HCT116 (cell line): ENCODE data around the gene FBP1. TPM values are rescaled to one million over a fixed set of nuclear protein-coding genes. Genes with fewer than 3 reads are reported as not detected.

ENCODE experiments used
- ATAC-seq: fragments of 200-7000 bp; cut with Tn5 transposase; 2 replicates; pipeline ENCODE4 v1.9.1; 2020; ENCODE audit warnings: mild to moderate bottlenecking, moderate library complexity
- BruUV-seq: library from RNA; stranded (reverse); fragments of 400-500 nt; replicated peaks from 2 replicates; lab custom pipeline; 2021; lab: Mats Ljungman, UMichigan
- CTCF ChIA-PET: fragments of 300-600 bp; sonication (Branson Sonifier 250); formaldehyde crosslinking; loops from one replicate; lab custom pipeline; 2021; ENCODE audit warnings: antibody characterized with exemption; lab: Charles Lee
- POLR2A ChIA-PET: fragments of 300-600, 350-600 bp; sonication (Branson Sonifier 250); formaldehyde crosslinking; loops from one replicate; lab custom pipeline; 2021; ENCODE audit warnings: antibody characterized with exemption; lab: Charles Lee
- RAD21 ChIA-PET, 2 experiments: fragments of 300-600 bp; sonication (Branson Sonifier 250); formaldehyde crosslinking; loops; one replicate each; lab custom pipeline; 2023; ENCODE audit warnings: low total read pairs in 2 of 2; ENCODE audit not compliant: uncharacterized antibody in 2 of 2, unreplicated experiment in 2 of 2, low non-redundant PET in 1 of 2; lab: Charles Lee
- DNase-seq: peaks from one replicate; pipeline ENCODE4 v3.0.0-alpha.2; 2010; ENCODE audit warnings: low read depth, low spot score
- H2AFZ ChIP-seq: fragments of 200-600 bp; shearing (Covaris generic), sonication (generic); 2 replicates; pipeline ENCODE4 v1.6.1; 2017; ENCODE audit warnings: low read depth, mixed run types, mixed read lengths, antibody characterized with exemption, low read length; ENCODE audit not compliant: poor library complexity, severe bottlenecking
- H3K27ac ChIP-seq: 2 replicates; pipeline ENCODE4 v1.5.1; 2012; ENCODE audit warnings: low read depth, low read length
- H3K27me3 ChIP-seq: fragments of 200-600 bp; sonication (generic); 2 replicates; pipeline ENCODE4 v1.6.1; 2016; ENCODE audit warnings: mixed run types, low read length, mixed read lengths; ENCODE audit not compliant: insufficient read depth
- H3K36me3 ChIP-seq, 2 experiments: fragments of 200-500 bp in 1 of 2; fragments of 200-600 bp in 1 of 2; sonication (Bioruptor generic) in 1 of 2; sonication (generic) in 1 of 2; 2 replicates each; pipeline versions ENCODE4 v1.5.1 to v1.6.1; 2014 to 2016; ENCODE audit warnings: low read length in 2 of 2, inconsistent platforms in 1 of 2, mixed read lengths in 1 of 2, mixed run types in 1 of 2; ENCODE audit not compliant: insufficient read depth in 2 of 2, control insufficient read depth in 1 of 2
- H3K4me1 ChIP-seq, 2 experiments: fragments of 200-600 bp in 1 of 2; sonication (generic) in 1 of 2; 2 replicates each; pipeline versions ENCODE4 v1.5.1 to v1.6.1; 2012 to 2017; ENCODE audit warnings: low read length in 2 of 2, inconsistent platforms in 1 of 2, mild to moderate bottlenecking in 1 of 2, mixed read lengths in 1 of 2, mixed run types in 1 of 2, moderate library complexity in 1 of 2; ENCODE audit not compliant: insufficient read depth in 2 of 2, control insufficient read depth in 1 of 2
- H3K4me2 ChIP-seq: fragments of 200-600 bp; sonication (generic); 2 replicates; pipeline ENCODE4 v1.6.1; 2017; ENCODE audit warnings: mixed run types, low read length, mixed read lengths
- H3K4me3 ChIP-seq, 2 experiments: fragments of 200-600 bp in 1 of 2; sonication (generic) in 1 of 2; replicated peaks in 1 of 2; 2 replicates each; pipeline ENCODE4 v1.5.1; 2011 to 2016; ENCODE audit warnings: low read length in 2 of 2, control low read depth in 1 of 2, low read depth in 1 of 2, mild to moderate bottlenecking in 1 of 2, mixed read lengths in 1 of 2, mixed run types in 1 of 2
- H3K79me2 ChIP-seq: fragments of 200-600 bp; sonication (generic); 2 replicates; pipeline ENCODE4 v1.6.1; 2017; ENCODE audit warnings: mild to moderate bottlenecking, mixed run types, low read length, moderate library complexity, mixed read lengths; ENCODE audit not compliant: insufficient read depth
- H3K9ac ChIP-seq: fragments of 200-600 bp; sonication (generic); 2 replicates; pipeline ENCODE4 v1.6.1; 2016; ENCODE audit warnings: low read length, mixed read lengths
- H3K9me2 ChIP-seq: fragments of 200-600 bp; sonication (generic), shearing (Covaris generic); 2 replicates; pipeline ENCODE4 v1.6.1; 2017; ENCODE audit warnings: mixed run types, mild to moderate bottlenecking, moderate library complexity; ENCODE audit not compliant: insufficient read depth
- H3K9me3 ChIP-seq, 2 experiments: fragments of 200-500 bp in 1 of 2; fragments of 200-600 bp in 1 of 2; sonication (Bioruptor generic) in 1 of 2; sonication (generic) in 1 of 2; 2 replicates each; pipeline ENCODE4 v1.6.1; 2014 to 2017; ENCODE audit warnings: low read length in 2 of 2, mixed read lengths in 2 of 2, inconsistent platforms in 1 of 2, low read depth in 1 of 2, mild to moderate bottlenecking in 1 of 2, mixed run types in 1 of 2, moderate library complexity in 1 of 2; ENCODE audit not compliant: control insufficient read depth in 1 of 2, insufficient read depth in 1 of 2
- H4K20me1 ChIP-seq: fragments of 200-600 bp; sonication (generic), shearing (Covaris generic); 2 replicates; pipeline ENCODE4 v1.6.1; 2017; ENCODE audit warnings: mixed run types, mild to moderate bottlenecking, moderate library complexity; ENCODE audit not compliant: insufficient read depth
- CBX3 ChIP-seq: IDR thresholded peaks from 2 replicates; pipeline ENCODE4 v1.6.1; 2012; ENCODE audit warnings: low read depth
- CEBPB ChIP-seq: IDR thresholded peaks from 2 replicates; pipeline ENCODE4 v1.6.1; 2012; ENCODE audit warnings: low read depth
- EGR1 ChIP-seq: IDR thresholded peaks from 2 replicates; pipeline ENCODE4 v1.6.1; 2012; ENCODE audit warnings: low read depth
- ELF1 ChIP-seq: IDR thresholded peaks from 2 replicates; pipeline ENCODE4 v1.6.1; 2012; ENCODE audit warnings: low read depth, borderline replicate concordance
- EZH2 ChIP-seq: fragments of 200-600 bp; sonication (generic); IDR thresholded peaks from 2 replicates; pipeline ENCODE4 v1.6.1; 2017; ENCODE audit warnings: antibody characterized with exemption, mixed run types
- EZH2phosphoT487 ChIP-seq: fragments of 200-600 bp; IDR thresholded peaks from 2 replicates; pipeline ENCODE4 v1.6.1; 2018; ENCODE audit warnings: antibody characterized with exemption, borderline replicate concordance
- FOSL1 ChIP-seq: IDR thresholded peaks from 2 replicates; pipeline ENCODE4 v1.6.1; 2012; ENCODE audit warnings: low read depth
- JUND ChIP-seq: IDR thresholded peaks from 2 replicates; pipeline ENCODE4 v1.6.1; 2012
- POLR2AphosphoS5 ChIP-seq: IDR thresholded peaks from 2 replicates; pipeline ENCODE4 v1.6.1; 2011; ENCODE audit warnings: mild to moderate bottlenecking, low read depth, low read length, moderate library complexity
- RAD21 ChIP-seq: IDR thresholded peaks from 2 replicates; pipeline ENCODE4 v1.6.1; 2012; ENCODE audit warnings: low read depth, mild to moderate bottlenecking
- REST ChIP-seq: IDR thresholded peaks from 2 replicates; pipeline ENCODE4 v1.6.1; 2012; ENCODE audit warnings: low read depth
- SIN3A ChIP-seq: IDR thresholded peaks from 2 replicates; pipeline ENCODE4 v1.6.1; 2012; ENCODE audit warnings: low read depth
- TCF7L2 ChIP-seq: IDR thresholded peaks from 2 replicates; pipeline ENCODE4 v1.7.0; 2011; ENCODE audit warnings: borderline replicate concordance, inconsistent platforms; ENCODE audit not compliant: insufficient read depth, insufficient read length; ENCODE audit errors: extremely low read depth
- YY1 ChIP-seq: IDR thresholded peaks from 2 replicates; pipeline ENCODE4 v1.6.1; 2011; ENCODE audit warnings: low read length, low read depth, moderate library complexity, mild to moderate bottlenecking; ENCODE audit not compliant: insufficient replicate concordance; ENCODE audit errors: extremely low read depth
- ZFX ChIP-seq: fragments of 450-650 bp; IDR thresholded peaks from 2 replicates; pipeline ENCODE4 v1.6.1; 2017
- ZNF274 ChIP-seq: fragments of 200-500 bp; sonication (Bioruptor generic); IDR thresholded peaks from 2 replicates; pipeline ENCODE4 v1.6.1; 2014; ENCODE audit warnings: mild to moderate bottlenecking, low read depth, low read length, inconsistent platforms
- intact Hi-C: fragments of 100-400 bp; cut with micrococcal nuclease; formaldehyde crosslinking; loops from 2 replicates; pipeline ENCODE4 v1.10.0; 2022
- total RNA-seq: library from RNA; stranded (reverse); gene quantifications from one replicate; pipeline ENCODE4 v1.2.1, GENCODE V29; 2021; ENCODE audit not compliant: unreplicated experiment
- TF ChIP-seq, protein P1 (sequence below): IDR thresholded peaks from 2 replicates; pipeline ENCODE4 v1.6.1; 2012
- TF ChIP-seq, protein P2 (sequence below), 3 experiments: fragments of 200-600 bp in 1 of 3; sonication (generic) in 1 of 3; IDR thresholded peaks in 2 of 3; conservative IDR thresholded peaks in 1 of 3; 2 replicates each; pipeline ENCODE4 v1.5.1; 2012 to 2017; ENCODE audit warnings: low read depth in 2 of 3, low read length in 2 of 3, antibody characterized with exemption in 1 of 3, borderline replicate concordance in 1 of 3, control low read depth in 1 of 3, mild to moderate bottlenecking in 1 of 3, mixed read lengths in 1 of 3, mixed run types in 1 of 3, moderate library complexity in 1 of 3; ENCODE audit not compliant: insufficient read depth in 1 of 3

Gene FBP1
- total RNA-seq, 1 experiment from 2014 or later: 0.42 TPM

GRCh38 chr9:94668928-94669729 is 29.8 kb upstream of the FBP1 start:
- H3K9me3 ChIP-seq: no peaks in the 10 kb centered on the region
- peaks cover 5 to 17% of the 10 kb centered on the region in 2 experiments for H3K4me1 ChIP-seq
- TF ChIP-seq CBX3 (peak; percentile 65; the same call in 1 of the 2 replicates), EZH2phosphoT487 (no peak), RAD21 (peak; percentile 83), ZFX (no peak), SIN3A (no peak), EZH2 (no peak), ELF1 (no peak), ZNF274 (no peak), YY1 (peak; percentile 68), FOSL1 (no peak), TCF7L2 (no peak), REST (no peak), CEBPB (peak; percentile 57), EGR1 (no peak), POLR2AphosphoS5 (0 out of 2 replicates have a peak, but pooled peaks have one; percentile 27), JUND (no peak)
- TF ChIP-seq, protein P1, sequence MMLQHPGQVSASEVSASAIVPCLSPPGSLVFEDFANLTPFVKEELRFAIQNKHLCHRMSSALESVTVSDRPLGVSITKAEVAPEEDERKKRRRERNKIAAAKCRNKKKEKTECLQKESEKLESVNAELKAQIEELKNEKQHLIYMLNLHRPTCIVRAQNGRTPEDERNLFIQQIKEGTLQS: no peak
- TF ChIP-seq, protein P2, sequence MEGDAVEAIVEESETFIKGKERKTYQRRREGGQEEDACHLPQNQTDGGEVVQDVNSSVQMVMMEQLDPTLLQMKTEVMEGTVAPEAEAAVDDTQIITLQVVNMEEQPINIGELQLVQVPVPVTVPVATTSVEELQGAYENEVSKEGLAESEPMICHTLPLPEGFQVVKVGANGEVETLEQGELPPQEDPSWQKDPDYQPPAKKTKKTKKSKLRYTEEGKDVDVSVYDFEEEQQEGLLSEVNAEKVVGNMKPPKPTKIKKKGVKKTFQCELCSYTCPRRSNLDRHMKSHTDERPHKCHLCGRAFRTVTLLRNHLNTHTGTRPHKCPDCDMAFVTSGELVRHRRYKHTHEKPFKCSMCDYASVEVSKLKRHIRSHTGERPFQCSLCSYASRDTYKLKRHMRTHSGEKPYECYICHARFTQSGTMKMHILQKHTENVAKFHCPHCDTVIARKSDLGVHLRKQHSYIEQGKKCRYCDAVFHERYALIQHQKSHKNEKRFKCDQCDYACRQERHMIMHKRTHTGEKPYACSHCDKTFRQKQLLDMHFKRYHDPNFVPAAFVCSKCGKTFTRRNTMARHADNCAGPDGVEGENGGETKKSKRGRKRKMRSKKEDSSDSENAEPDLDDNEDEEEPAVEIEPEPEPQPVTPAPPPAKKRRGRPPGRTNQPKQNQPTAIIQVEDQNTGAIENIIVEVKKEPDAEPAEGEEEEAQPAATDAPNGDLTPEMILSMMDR (IDR thresholded peaks at IDR 0.05 in 2 of 3, conservative IDR thresholded peaks at IDR 0.05 in 1 of 3; ENCODE audit: borderline replicate concordance in 1 of 3, insufficient read depth in 1 of 3, low read depth in 2 of 3, low read length in 2 of 3): peak; percentile 77 to 96 (median 91); a peak in 5 of 6 replicates
- ChIA-PET POLR2A (interaction anchor here (0.5 to 1.3 kb wide), 11 partner anchors 12 to 635 kb away, joined by 3 to 9 read pairs (median 4); partner anchors contain the start of gene PCAT7), RAD21 (interaction anchor here (0.6 to 1.7 kb wide), 10 partner anchors 11 to 1878 kb away, joined by 3 to 9 read pairs (median 4); partner anchors contain the start of gene PCAT7 (in 1 of the 2)), CTCF (interaction anchor here (0.7 to 2.6 kb wide), 19 partner anchors 9 to 499 kb away, joined by 3 to 26 read pairs (median 4); partner anchors contain the start of gene FBP1)
- ATAC-seq (peak; percentile 93), DNase-seq (peak; percentile 48)
- peak overlapping the region; percentile 41 to 70 for H3K4me3 ChIP-seq
- intact Hi-C loops: loop anchor here (1.0 to 5.0 kb wide), 2 partner anchors 458 to 1548 kb away; no protein-coding TSS in a partner anchor
- H3K9me2 ChIP-seq: no peaks in the 10 kb centered on the region
- no peaks in the 10 kb centered on the region for H3K79me2 ChIP-seq
- H2AFZ ChIP-seq: peak overlapping the region; percentile 100
- no peaks in the 10 kb centered on the region for H4K20me1 ChIP-seq
- H3K27ac ChIP-seq: peak overlapping the region; percentile 38; the same call in 1 of the 2 replicates
- peak overlapping the region; percentile 51 for H3K9ac ChIP-seq
- no TSS peak for BruUV-seq
- H3K36me3 ChIP-seq: no peaks in the 10 kb centered on the region
- H3K4me2 ChIP-seq: peak overlapping the region; percentile 85
- no peaks in the 10 kb centered on the region for H3K27me3 ChIP-seq
